Type B pancreatic cell (in vitro differentiated cells): ENCODE data around the gene CPNE9. TPM values are rescaled to one million over a fixed set of nuclear protein-coding genes. Genes with fewer than 3 reads are reported as not detected.
A peak's percentile ranks its signal among the peaks of the same experiment; 100 is the strongest.

Source experiments
- DNase-seq: peaks from one replicate; pipeline ENCODE4 v3.0.0; 2021; ENCODE audit warnings: mixed read lengths; ENCODE audit not compliant: unreplicated experiment; ENCODE audit errors: extremely low spot score
- H3K27ac Mint-ChIP-seq: 2 replicates; pipeline ENCODE4 v1.8.0; 2021; ENCODE audit warnings: mild to moderate bottlenecking, mixed read lengths
- H3K27me3 Mint-ChIP-seq: 2 replicates; pipeline ENCODE4 v1.8.0; 2021; ENCODE audit warnings: mixed read lengths
- H3K36me3 Mint-ChIP-seq: 2 replicates; pipeline ENCODE4 v1.8.0; 2021; ENCODE audit warnings: mixed read lengths
- H3K4me1 Mint-ChIP-seq: one replicate; pipeline ENCODE4 v1.8.0; 2021; ENCODE audit warnings: mixed read lengths; ENCODE audit not compliant: unreplicated experiment
- H3K4me3 Mint-ChIP-seq: 2 replicates; pipeline ENCODE4 v1.8.0; 2021; ENCODE audit warnings: mild to moderate bottlenecking, mixed read lengths
- H3K9me3 Mint-ChIP-seq: 2 replicates; pipeline ENCODE4 v1.8.0; 2021; ENCODE audit warnings: mixed read lengths
- total RNA-seq: library from RNA; stranded (reverse); gene quantifications from 2 replicates; pipeline ENCODE4 v1.2.1, GENCODE V29; 2021; ENCODE audit warnings: low replicate concordance
- TF ChIP-seq, protein P1 (sequence below): fragments of 200-600 bp; sonication (generic); conservative IDR thresholded peaks from 2 replicates; pipeline ENCODE4 v1.5.0; 2021; ENCODE audit warnings: antibody characterized with exemption, mild to moderate bottlenecking

CPNE9 gene
- total RNA-seq, 1 donor from 2014 or later, result 0.34 TPM

DNA sequence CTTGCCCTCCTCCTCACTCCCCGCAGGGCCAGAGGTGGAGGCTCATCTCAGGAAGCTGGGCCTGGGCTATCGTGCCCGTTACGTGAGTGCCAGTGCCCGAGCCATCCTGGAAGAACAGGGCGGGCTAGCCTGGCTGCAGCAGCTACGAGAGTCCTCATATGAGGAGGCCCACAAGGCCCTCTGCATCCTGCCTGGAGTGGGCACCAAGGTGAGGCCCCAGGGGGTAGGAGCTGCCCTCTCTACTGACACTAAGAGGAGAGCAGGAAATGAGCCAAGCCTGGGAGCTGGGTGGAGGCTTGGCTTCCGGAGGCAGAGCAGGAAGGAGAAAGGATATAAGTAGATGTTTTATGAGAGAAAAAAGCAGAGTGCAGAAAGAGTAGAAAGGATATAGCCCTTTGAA is 51.0 kb downstream of the CPNE9 start:
- TF ChIP-seq, protein P1, sequence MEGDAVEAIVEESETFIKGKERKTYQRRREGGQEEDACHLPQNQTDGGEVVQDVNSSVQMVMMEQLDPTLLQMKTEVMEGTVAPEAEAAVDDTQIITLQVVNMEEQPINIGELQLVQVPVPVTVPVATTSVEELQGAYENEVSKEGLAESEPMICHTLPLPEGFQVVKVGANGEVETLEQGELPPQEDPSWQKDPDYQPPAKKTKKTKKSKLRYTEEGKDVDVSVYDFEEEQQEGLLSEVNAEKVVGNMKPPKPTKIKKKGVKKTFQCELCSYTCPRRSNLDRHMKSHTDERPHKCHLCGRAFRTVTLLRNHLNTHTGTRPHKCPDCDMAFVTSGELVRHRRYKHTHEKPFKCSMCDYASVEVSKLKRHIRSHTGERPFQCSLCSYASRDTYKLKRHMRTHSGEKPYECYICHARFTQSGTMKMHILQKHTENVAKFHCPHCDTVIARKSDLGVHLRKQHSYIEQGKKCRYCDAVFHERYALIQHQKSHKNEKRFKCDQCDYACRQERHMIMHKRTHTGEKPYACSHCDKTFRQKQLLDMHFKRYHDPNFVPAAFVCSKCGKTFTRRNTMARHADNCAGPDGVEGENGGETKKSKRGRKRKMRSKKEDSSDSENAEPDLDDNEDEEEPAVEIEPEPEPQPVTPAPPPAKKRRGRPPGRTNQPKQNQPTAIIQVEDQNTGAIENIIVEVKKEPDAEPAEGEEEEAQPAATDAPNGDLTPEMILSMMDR, result no peak
- no peaks in the 10 kb centered on the region for H3K27me3 Mint-ChIP-seq
- DNase-seq, result no peak
- H3K9me3 Mint-ChIP-seq, result no peaks in the 10 kb centered on the region
- H3K4me1 Mint-ChIP-seq, result peaks cover 21% of the 10 kb centered on the region
- peak overlapping the region; percentile 34 for H3K27ac Mint-ChIP-seq
- H3K4me3 Mint-ChIP-seq, result no peak overlapping the region
- H3K36me3 Mint-ChIP-seq, result peaks cover 17% of the 10 kb centered on the region

DNA sequence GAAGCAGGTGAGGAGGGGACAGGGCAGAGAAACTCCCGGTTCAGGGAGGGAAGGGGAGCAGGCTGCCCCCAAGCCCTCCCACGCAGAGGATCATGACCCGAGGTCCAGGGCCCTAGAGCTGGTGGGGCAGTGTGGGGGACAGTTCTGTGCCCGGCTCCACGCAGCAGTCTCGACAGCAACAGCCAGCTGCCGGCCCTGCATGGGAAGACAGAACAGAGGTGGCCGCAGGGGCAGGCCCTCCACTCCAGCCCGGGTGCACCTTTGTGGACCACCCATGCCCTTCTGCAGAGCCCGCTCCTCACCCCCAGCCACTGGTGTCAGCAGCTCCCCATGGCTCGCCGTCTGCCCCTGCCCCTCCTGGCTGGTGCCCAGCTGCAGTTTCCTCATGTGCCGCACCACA is 53.8 kb downstream of the CPNE9 start:
- no peak overlapping the region for H3K27ac Mint-ChIP-seq
- H3K36me3 Mint-ChIP-seq, result peaks cover 17% of the 10 kb centered on the region
- TF ChIP-seq, protein P1, result no peak
- H3K4me3 Mint-ChIP-seq, result no peak overlapping the region
- no peaks in the 10 kb centered on the region for H3K4me1 Mint-ChIP-seq
- DNase-seq, result no peak
- H3K27me3 Mint-ChIP-seq, result no peaks in the 10 kb centered on the region
- no peaks in the 10 kb centered on the region for H3K9me3 Mint-ChIP-seq

DNA sequence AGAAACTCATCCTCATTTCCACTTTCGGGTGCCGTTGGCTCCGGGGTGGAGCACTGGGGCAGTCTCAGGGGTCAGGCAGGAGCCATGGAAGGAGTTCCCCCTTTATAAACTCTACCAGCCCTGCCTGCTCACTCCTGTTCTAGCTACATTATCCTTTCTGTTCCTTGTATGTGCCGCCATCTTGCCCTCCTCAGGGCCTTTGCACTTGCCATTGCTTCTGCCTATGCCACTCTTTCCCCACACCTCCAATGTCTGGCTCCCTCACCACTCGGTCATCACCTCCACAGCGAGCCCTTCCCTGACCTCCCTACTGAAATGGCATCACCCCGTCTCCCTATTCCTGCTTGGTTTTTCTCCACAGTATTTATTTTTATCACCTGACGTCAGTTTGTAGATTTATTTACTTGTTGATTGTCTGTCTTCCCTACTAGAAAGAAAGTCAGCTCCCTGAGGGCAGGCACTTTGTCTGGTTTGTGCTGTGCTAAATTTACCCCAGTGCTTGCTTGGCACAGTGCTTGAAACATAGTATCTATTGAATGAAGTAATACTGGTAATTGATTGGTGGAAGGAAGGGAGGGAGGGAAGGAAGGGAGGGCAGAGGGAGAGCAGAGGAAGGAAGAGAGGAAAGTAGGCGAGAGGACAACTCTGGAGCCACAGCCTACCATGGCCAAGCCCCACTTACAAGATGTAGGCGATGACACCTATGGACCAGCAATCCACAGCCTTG is 57.3 kb downstream of the CPNE9 start:
- TF ChIP-seq, protein P1, result no peak
- DNase-seq, result no peak
- Mint-ChIP-seq H3K4me3 (no peak overlapping the region), H3K27ac (no peak overlapping the region), H3K27me3 (no peaks in the 10 kb centered on the region), H3K4me1 (no peaks in the 10 kb centered on the region), H3K36me3 (peaks cover 17% of the 10 kb centered on the region), H3K9me3 (no peaks in the 10 kb centered on the region)

DNA sequence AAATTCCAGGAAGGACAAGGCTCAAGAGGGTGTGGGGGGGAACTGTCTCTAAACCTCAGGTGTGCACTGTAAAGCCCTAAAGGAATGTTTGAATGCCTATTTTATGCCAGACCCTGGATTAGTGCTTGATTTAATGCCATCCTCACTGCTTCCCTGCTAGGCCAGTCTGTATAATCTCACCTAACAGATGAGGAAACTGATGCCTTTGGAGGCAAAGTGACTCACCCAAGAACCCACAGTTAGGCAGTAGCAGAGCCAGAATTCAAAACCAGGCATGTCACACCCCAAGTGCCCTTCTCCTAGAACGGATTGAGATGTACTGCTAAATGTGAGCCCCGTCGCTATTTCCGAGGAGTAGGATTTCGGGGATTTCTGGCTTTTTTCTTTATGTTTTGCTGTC is 58.3 kb downstream of the CPNE9 start:
- Mint-ChIP-seq H3K27ac (no peak overlapping the region), H3K9me3 (no peaks in the 10 kb centered on the region), H3K36me3 (peaks cover 20% of the 10 kb centered on the region), H3K27me3 (no peaks in the 10 kb centered on the region), H3K4me3 (no peak overlapping the region), H3K4me1 (no peaks in the 10 kb centered on the region)
- TF ChIP-seq, protein P1, result no peak
- no peak for DNase-seq

DNA sequence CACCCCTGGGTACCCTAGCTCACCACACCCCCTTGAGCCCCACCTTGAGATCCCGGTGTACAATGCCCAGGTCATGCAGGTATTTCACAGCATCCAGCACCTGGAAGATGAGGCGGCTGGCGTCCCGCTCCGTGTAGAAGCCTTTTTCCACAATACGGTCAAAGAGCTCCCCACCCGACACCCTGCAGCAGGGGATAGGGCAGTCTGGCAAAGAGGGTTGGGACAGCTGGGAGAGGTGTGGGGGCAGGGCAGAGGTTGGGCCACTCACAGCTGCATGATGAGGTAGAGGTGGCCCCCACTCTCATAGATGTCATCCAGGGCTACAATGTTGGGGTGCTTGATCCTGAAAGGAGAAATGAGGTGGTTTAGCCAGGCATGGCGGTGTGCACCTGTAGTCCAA is 59.2 kb downstream of the CPNE9 start:
- no peak overlapping the region for H3K27ac Mint-ChIP-seq
- TF ChIP-seq, protein P1, result no peak
- H3K4me1 Mint-ChIP-seq, result no peaks in the 10 kb centered on the region
- peaks cover 22% of the 10 kb centered on the region for H3K36me3 Mint-ChIP-seq
- DNase-seq, result no peak
- H3K4me3 Mint-ChIP-seq, result no peak overlapping the region
- no peaks in the 10 kb centered on the region for H3K27me3 Mint-ChIP-seq
- no peaks in the 10 kb centered on the region for H3K9me3 Mint-ChIP-seq
